Tongue (tissue), 2 donors: Measurements from ENCODE around the gene DAD1. TPM values are rescaled to one million over a fixed set of nuclear protein-coding genes. Genes with fewer than 3 reads are reported as not detected.
"Not testable (repeated sequence)": the region's sequence is repeated elsewhere in the genome, so short reads cannot be mapped to it uniquely, and the experiment has no call there.

Experiments used
- DNase-seq: peaks from one replicate; pipeline ENCODE4 v3.0.0-alpha.2; 2015
- total RNA-seq: library from RNA; depleted of rRNA; stranded (reverse); fragments of >200 nt; gene quantifications from one replicate; pipeline ENCODE4 v1.2.3, GENCODE V29; 2014

The DAD1 gene
- 168 TPM for total RNA-seq

- DNase-seq = peak; percentile 100
Measured at GRCh38 chr14:22589096-22589839, at the start of gene DAD1. Gene DAD1 (minus strand): TSS chr14:22589224. CDS start chr14:22589157, 67 bp downstream.

GRCh38 chr14:22635980-22636379 lies 47.0 kb upstream of the DAD1 start:
- DNase-seq = not testable (repeated sequence)

DNA sequence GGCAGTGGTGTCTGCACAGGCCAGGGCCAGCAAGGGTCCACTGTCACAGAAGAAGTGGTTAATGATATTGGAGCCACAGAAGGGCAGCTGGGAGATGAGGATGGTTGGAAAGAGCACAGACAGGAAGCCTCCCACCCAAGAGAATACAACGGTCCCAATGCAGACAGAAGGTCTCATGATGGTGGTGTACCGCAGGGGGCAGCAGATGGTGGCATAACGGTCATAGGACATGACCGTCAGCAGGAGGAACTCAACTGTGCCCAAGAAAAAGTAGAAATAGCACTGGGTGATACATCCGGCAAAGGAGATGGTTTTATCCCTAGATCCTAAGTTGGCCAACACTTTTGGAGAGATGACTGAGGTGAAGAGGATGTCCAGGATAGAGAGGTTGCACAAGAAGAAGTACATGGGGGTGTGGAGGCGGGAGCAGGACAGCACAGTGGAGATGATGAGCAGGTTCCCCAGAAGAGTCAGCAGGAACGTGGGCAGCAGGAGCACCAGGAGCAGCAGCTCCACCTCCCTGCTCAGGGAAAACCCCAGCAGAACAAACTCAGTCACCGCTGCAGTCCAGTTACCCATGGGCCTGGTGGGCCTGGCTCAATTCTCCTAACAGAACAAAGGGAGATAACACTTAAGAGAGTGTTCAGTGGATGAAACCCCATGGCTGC lies 45.3 kb upstream of the DAD1 start:
- DNase-seq = no peak

- no peak for DNase-seq
Measured at GRCh38 chr14:22630486-22630885, 41.5 kb upstream of the DAD1 start.

DNA sequence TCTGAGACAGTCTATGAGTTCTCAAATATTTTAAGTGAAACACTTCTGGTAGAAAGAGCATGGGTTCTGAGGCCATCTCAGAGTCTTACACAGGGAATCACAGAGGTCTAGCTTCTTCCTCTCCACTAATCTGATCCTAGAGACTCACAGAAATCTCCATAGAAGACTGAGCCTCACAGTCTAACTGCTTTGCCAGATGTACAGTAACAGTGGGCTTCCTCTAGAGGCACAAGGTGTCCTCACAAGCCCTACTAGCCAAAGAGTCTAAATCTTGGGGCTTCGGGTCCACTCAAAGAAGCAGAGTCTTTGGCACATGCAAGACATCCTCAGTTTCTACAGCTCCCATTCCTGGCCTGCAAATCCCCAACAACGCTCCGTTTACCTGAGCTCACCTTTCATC lies 41.0 kb upstream of the DAD1 start:
- DNase-seq = no peak

GRCh38 chr14:22629361-22629760 lies 40.3 kb upstream of the DAD1 start:
- no peak for DNase-seq

- no peak for DNase-seq
Measured at GRCh38 chr14:22627506-22628263, 38.7 kb upstream of the DAD1 start.

- DNase-seq = no peak
Measured at GRCh38 chr14:22626590-22626989, 37.6 kb upstream of the DAD1 start.

DNA sequence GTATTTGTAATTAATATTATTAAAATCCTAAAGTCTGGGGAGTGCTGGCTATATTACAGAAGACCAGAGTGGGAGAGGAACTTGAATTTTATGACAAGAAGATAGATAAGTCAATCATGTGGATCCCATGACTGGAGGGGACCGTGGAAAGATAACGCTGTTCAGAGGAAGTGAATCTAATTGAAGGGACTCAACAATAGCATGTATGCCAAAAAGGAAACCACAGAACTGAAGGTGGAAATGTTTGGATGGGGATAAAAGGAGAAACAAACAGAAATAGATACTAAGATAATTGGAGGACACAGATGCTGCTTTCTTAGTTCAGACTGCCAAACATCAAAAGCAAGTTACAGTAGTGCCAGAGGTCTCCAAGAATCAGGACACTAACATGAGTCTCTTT lies 34.0 kb upstream of the DAD1 start:
- DNase-seq = no peak

GRCh38 chr14:22622255-22622654 lies 33.2 kb upstream of the DAD1 start:
- no peak for DNase-seq

GRCh38 chr14:22615765-22616164 lies 26.7 kb upstream of the DAD1 start:
- DNase-seq = not testable (repeated sequence)

- peak; percentile 58 for DNase-seq
Measured at GRCh38 chr14:22614240-22614799, 25.3 kb upstream of the DAD1 start.

GRCh38 chr14:22613736-22614239 lies 24.8 kb upstream of the DAD1 start:
- DNase-seq = no peak

GRCh38 chr14:22613106-22613695 lies 24.2 kb upstream of the DAD1 start:
- no peak for DNase-seq

- DNase-seq = no peak
Measured at GRCh38 chr14:22610931-22611330, 21.9 kb upstream of the DAD1 start.

DNA sequence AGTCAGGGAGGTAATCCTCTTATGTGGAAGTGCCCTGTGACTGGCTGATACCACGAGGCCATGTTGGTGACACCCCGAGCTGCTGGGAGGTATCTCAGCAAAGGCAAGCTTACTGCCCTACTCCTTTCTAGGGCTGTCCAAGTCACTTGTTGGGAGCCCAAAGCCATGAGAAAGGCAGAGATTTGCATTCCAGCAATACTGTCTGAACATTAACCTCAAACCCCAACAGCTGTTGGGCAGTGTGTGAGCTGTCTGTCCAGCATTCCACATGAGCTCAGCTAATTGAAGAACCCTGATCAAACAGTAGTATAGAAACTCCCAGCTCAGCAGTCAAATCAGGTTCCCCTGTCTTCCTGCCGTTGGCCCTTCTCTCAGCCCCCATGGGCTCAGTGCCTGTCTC lies 18.3 kb upstream of the DAD1 start:
- no peak for DNase-seq

DNA sequence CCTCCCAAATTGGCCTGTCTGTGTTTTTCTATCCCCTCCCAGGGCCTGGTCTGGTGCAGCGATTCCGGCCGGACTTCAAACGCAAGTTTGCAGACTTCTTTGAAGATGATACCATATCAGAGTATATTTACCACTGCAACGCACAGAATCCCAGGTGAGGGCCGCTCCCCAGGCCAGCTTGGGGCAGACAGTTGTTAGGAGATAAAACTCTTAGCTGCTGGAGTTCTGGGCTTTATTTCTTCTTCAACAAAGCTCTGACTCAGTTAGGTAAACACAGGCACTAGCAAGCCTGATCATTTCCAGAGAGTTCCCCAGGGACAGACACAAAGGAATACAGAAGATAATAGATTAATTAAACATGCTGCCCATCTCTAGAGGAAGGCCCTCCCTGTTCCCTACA lies 17.4 kb upstream of the DAD1 start:
- no peak for DNase-seq

DNA sequence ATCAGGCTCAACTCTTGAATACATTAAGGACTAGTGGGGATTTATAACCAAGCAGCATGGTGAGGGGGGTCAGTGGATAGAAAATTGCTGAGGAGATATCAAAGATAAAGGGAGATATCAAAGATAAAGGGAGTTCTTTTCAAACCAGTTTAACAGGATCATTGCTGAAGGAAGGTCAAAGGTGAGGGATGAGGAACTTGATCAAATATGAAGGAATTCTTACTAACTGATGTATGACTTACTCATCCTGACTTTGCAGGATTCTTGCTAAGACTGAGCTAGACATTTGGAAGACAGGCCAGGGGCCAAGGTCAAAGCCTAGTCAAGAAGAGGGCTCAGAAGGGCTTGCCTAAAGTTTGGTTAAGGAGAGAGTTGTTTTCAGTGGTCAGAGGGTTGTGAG lies 13.8 kb upstream of the DAD1 start:
- no peak for DNase-seq

DNA sequence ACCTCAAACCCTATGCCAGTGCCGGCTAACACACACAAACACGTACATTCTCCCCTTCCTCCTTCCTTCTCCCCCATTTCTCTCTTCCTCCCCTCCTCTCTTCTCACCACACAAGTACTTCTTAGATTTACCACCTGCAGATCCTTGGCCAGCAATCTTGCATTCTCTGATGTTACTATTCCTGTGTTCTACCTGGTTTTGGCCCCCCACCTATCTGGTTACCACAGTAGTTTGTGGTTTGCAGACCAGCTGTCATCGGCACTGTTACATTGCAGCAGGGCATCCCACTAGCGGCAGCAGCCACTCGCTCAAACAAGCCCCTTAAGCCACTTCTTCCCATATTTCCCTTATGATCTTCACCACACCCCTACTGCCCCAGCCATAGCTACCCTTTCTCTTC lies 13.0 kb upstream of the DAD1 start:
- no peak for DNase-seq

DNA sequence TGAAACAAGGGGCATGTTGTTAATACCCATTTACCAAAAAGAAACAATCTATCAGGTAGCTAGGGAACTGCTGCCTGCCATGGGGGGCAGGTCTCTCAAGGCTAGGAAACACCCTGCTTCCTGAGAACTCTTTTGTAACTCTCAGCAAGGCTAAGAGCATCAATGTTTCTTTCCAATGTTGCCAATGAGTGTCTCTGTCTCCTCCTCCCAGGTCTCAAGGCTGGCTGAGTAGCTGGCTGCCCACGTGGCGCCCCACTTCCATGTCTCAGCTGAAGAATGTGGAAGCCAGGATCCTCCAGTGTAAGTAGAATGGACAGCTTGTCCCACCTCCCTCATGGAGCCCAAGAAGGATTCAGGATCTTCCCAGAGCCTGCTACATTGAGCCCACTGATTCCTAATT lies 12.4 kb upstream of the DAD1 start:
- DNase-seq = no peak

- DNase-seq = no peak
Measured at GRCh38 chr14:22600027-22600426, 11.0 kb upstream of the DAD1 start.

- DNase-seq = no peak
Measured at GRCh38 chr14:22599349-22599748, 10.3 kb upstream of the DAD1 start.
